Upper lobe of left lung (tissue), 4 donors: ENCODE results near the gene OSTN.

Experiments
- CTCF ChIP-seq, 6 experiments: fragments of 450-650 bp in 4 of 6; fragments of 200-600 bp in 2 of 6; sonication (generic) in 2 of 6; IDR thresholded peaks; one replicate each; pipeline ENCODE4 v1.5.1; 2016 to 2019; ENCODE audit warnings: antibody characterized with exemption in 6 of 6
- POLR2A ChIP-seq, 4 donors: fragments of 450-650 bp; IDR thresholded peaks; one replicate each; pipeline ENCODE4 v1.5.1; 2016 to 2017; ENCODE audit warnings: antibody characterized with exemption in 4 of 4, mild to moderate bottlenecking in 2 of 4

- TF ChIP-seq CTCF (IDR thresholded peaks at IDR 0.05) (no peak), POLR2A (IDR thresholded peaks at IDR 0.05) (no peak)
These were observed 47.4 kb upstream of the OSTN start for GRCh38 chr3:191151653-191152052.
